LNCAP (cell line): ENCODE measurements around the gene LPAR6.

ENCODE experiments used
- TF ChIP-seq, protein P1 (sequence below): fragments of 450-650 bp; IDR thresholded peaks from 2 replicates; pipeline ENCODE4 v1.5.1; 2017; ENCODE audit warnings: mild to moderate bottlenecking

Gene LPAR6, protein sequence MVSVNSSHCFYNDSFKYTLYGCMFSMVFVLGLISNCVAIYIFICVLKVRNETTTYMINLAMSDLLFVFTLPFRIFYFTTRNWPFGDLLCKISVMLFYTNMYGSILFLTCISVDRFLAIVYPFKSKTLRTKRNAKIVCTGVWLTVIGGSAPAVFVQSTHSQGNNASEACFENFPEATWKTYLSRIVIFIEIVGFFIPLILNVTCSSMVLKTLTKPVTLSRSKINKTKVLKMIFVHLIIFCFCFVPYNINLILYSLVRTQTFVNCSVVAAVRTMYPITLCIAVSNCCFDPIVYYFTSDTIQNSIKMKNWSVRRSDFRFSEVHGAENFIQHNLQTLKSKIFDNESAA

DNA sequence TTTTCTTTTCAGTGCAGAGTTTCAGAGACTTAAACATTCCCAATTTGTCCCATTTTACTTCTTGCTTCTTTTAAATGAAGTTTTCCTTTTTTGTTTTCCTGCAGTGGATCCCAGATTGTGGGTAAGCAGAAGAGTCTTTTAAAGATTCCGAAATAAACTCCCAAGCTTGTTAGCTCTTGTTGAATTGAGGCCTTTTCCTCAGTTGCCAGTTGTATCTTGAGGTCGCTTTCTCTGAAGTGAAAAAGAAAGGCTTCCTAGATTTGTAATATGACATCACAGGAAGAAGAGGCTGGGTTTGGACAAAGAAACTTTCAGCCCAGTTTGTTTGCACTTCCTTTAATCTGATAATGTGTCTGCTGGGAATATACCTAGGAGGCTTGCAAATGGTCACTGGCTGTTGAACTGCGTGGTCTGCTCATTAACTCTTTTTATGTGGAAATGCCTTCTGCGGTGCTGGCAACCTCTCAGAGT is at the start of gene LPAR6:
TSS of gene LPAR6 (minus strand) at position 233 of the 471 bp plus-strand sequence. CDS start 690 bp downstream, outside the sequence.
- TF ChIP-seq, protein P1, sequence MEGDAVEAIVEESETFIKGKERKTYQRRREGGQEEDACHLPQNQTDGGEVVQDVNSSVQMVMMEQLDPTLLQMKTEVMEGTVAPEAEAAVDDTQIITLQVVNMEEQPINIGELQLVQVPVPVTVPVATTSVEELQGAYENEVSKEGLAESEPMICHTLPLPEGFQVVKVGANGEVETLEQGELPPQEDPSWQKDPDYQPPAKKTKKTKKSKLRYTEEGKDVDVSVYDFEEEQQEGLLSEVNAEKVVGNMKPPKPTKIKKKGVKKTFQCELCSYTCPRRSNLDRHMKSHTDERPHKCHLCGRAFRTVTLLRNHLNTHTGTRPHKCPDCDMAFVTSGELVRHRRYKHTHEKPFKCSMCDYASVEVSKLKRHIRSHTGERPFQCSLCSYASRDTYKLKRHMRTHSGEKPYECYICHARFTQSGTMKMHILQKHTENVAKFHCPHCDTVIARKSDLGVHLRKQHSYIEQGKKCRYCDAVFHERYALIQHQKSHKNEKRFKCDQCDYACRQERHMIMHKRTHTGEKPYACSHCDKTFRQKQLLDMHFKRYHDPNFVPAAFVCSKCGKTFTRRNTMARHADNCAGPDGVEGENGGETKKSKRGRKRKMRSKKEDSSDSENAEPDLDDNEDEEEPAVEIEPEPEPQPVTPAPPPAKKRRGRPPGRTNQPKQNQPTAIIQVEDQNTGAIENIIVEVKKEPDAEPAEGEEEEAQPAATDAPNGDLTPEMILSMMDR, result no peak

DNA sequence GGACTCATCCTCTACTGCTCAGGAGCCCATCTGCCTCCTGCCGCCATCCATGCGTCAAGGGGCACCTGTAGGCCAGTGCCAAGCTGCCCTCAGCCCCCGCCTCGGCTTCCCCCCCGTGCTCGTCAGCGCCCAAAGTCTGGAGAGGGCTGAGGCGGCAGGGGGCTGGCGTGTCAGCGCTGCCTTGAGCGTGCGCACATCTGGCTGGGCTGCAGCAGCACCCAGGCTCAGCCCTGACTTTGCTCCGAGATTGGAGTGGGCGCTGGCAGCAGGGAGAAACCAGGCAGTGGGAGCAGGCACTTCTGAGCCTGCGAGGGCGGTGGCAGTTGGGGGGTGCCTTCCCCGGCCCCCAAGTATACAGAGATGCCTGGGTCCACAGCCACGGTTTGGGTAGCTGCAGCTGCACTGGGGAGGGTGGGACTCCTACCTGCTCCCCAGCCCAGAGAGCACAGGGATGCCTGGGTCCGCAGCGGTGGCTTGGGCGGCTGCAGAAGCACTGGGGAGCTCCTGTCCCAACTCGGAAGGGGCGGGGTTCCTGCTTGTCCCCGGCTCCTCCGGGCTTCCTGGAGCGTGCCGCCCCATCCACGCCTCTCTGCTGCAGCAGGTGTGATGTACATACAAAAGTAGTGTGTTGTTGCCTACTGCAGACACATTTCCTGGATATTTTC is 44.8 kb upstream of the LPAR6 start:
- TF ChIP-seq, protein P1, result no peak

DNA sequence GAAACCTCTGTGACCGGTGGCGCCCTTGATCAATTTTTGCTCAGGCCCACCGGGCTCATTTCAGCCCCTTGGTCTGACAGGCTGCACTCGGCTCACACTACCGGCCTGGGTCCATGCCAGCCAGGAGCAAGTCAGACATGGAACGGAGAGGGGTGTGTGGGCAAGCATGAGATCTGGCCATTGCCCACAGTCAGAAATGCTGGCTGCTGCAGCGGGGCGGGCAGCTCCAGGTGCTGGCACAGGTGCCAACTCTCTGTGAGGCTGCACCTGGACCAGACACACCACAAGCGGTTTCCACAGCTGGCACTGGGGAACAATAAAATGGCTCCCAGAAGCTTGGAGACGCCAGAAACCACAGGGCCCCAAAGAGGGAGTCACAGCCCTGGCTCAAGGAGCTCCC is 43.6 kb upstream of the LPAR6 start:
- TF ChIP-seq, protein P1, result no peak

DNA sequence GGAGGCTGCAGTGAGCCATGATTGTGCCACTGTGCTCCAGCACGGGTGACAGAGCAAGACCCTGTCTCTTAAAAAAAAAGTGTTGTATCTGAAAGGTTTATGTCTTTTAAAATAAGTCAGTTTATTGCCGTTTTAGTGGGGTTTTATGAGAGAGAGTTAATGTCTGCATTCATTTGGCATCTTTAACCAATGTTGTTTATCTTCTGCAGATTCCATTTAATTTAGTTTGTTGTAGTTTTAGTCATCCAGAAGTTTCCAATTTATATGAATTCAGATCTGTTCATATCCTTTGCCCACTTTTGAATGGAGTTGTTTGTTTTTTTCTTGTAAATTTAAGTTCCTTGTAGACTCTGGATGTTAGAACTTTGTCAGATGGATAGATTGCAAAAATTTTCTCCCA is 36.7 kb upstream of the LPAR6 start:
- TF ChIP-seq, protein P1, result no peak

DNA sequence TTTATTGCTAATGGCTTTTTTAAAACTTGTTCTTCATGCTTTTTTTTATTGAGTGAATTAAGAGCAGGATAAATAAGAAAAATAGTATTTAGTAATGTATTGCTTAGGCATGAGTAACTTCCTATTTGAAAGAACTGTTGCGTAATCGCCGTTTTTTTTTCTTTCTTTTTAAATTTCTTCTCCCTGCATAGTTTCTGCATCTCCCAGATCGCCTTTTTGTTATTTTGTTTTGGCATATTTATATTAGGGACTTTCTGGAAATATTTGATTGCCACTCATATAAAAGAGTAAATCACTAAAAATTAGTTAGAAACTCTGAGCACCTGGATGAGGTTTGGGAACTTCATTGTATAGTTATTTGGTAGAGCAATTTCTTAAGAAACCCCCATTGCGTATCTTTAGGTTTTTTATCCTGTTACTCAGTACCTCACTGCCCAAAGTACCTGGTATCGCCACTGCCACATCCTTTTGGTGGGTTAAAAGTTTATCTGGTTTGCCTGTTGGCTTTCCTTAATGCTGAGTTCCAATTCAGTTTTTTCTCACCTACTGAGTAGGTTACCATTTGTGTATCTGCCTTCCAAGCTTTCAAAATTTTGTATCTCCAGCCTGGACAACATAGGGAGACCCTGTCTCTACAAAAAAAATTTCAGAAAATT is 36.2 kb upstream of the LPAR6 start:
- TF ChIP-seq, protein P1, result no peak

DNA sequence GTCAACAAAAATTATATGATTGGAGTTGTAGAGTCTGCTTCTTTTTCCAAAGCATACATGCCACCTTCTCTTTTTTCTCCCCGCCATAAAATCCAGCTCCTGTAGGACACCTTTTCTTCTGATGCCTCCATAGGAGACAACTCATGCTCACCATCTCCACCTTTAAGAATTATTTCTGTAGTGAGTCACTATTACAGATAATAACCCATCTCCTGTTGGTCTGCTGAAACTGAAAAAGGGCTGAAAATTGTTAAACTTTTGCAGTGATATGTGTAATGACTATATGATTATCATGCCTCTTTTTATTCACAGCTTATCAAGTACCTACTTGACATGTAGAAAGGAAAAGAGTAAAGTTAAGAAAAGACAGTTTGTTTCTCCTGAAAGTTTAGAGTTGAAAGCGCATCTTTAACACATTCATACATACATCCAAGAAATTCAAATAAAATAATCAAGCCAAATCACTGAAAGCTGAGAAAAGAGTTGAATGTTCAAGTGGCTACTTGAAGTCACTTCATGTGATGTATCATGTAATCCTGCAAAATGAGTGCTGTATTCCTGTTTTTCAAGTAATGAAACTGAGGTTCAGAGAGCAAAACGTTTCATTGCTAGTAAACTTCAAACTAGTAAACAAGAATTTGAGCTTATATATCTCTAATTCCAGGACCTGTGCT is 35.5 kb upstream of the LPAR6 start:
- TF ChIP-seq, protein P1, result no peak

DNA sequence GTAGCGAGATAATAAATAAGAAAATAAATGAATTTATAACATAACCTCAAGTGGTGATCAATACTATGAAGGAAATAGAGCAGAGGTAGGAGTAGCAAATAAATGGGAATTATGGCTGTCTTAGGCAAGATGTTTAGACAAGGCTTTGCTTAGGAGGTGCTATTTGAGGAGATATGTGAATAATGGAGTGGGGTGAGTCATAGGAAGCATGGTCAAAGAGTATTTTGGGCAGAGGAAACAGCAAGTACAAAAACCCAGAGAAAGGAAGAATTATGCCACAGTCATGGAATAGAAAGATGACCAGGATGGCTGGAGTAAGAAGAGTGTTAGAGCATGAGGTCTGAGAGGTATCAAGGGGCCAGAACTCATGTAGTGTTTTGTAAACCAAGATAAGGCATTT is 33.6 kb upstream of the LPAR6 start:
- TF ChIP-seq, protein P1, result no peak
